NCI-H2107 treated with DMSO at 0.1 percent for 48 hours (cell line): ENCODE results near the gene GSTT2B.
"Not testable (repeated sequence)": the region's sequence is repeated elsewhere in the genome, so short reads cannot be mapped to it uniquely, and the experiment has no call there.

Source experiments
- DNase-seq: peaks from one replicate; lab custom pipeline; 2025; ENCODE audit not compliant: unreplicated experiment; lab: John Stamatoyannopoulos, UW

Gene GSTT2B

GRCh38 chr22:23949764-23950163, 11.2 kb downstream of the GSTT2B start:
- DNase-seq, result not testable (repeated sequence)

- not testable (repeated sequence) for DNase-seq
Observed at GRCh38 chr22:23947391-23947790, 13.6 kb downstream of the GSTT2B start.

- not testable (repeated sequence) for DNase-seq
Observed at GRCh38 chr22:23940166-23940565, 20.8 kb downstream of the GSTT2B start.

GRCh38 chr22:23939017-23939357, 22.0 kb downstream of the GSTT2B start:
- DNase-seq, result no peak

GRCh38 chr22:23938328-23939016, 22.5 kb downstream of the GSTT2B start:
- DNase-seq, result no peak

GRCh38 chr22:23926561-23926960, 34.4 kb downstream of the GSTT2B start:
- no peak for DNase-seq

- DNase-seq, result no peak
Observed at GRCh38 chr22:23925020-23925606, 35.9 kb downstream of the GSTT2B start.

GRCh38 chr22:23922921-23923320, 38.1 kb downstream of the GSTT2B start:
- DNase-seq, result no peak

GRCh38 chr22:23921586-23922201, 39.3 kb downstream of the GSTT2B start:
- DNase-seq, result not testable (repeated sequence)

GRCh38 chr22:23920267-23920611, 40.8 kb downstream of the GSTT2B start:
- DNase-seq, result not testable (repeated sequence)

- DNase-seq, result no peak
Observed at GRCh38 chr22:23915290-23915689, 45.7 kb downstream of the GSTT2B start.

GRCh38 chr22:23913661-23914353, 47.2 kb downstream of the GSTT2B start:
- DNase-seq, result peak; percentile 83

GRCh38 chr22:23913306-23913660, 47.7 kb downstream of the GSTT2B start:
- DNase-seq, result no peak

- DNase-seq, result no peak
Observed at GRCh38 chr22:23912293-23912903, 48.6 kb downstream of the GSTT2B start.

GRCh38 chr22:23911318-23911980, 49.5 kb downstream of the GSTT2B start:
- DNase-seq, result no peak

GRCh38 chr22:23910496-23911190, 50.4 kb downstream of the GSTT2B start:
- DNase-seq, result no peak

- no peak for DNase-seq
Observed at GRCh38 chr22:23909296-23909898, 51.6 kb downstream of the GSTT2B start.

GRCh38 chr22:23908587-23909205, 52.3 kb downstream of the GSTT2B start:
- DNase-seq, result no peak

- not testable (repeated sequence) for DNase-seq
Observed at GRCh38 chr22:23907423-23907822, 53.6 kb downstream of the GSTT2B start.
